K562 treated with DMSO at 1 percent for 24 hours (cell line): ENCODE data around the gene MRPL36. TPM values are rescaled to one million over a fixed set of nuclear protein-coding genes. Genes with fewer than 3 reads are reported as not detected.

Source experiments
- total RNA-seq: library from RNA; unstranded; fragments of 300-600 nt; gene quantifications from 2 replicates; pipeline ENCODE4 v1.2.3, GENCODE V29; 2022; ENCODE audit warnings: low read depth; ENCODE audit not compliant: insufficient read depth

The MRPL36 gene
- total RNA-seq: 40.4 and 42.2 TPM in 2 replicates

GRCh38 chr5:1799602-1800471 lies at the start of gene MRPL36:
Gene MRPL36, minus strand, starts transcription at chr5:1799837. Its CDS starts 902 bp downstream, at chr5:1798935.

GRCh38 chr5:1801222-1801966 lies 1.8 kb upstream of the MRPL36 start, which contains the start of gene NDUFS6:
Gene NDUFS6, plus strand, starts transcription at chr5:1801407. Its CDS starts 11 bp downstream, at chr5:1801418.

Other genes starting within 250 kb of the MRPL36 start
- 71.1 and 74.3 TPM in 2 replicates for gene NDUFS6, start 1.6 kb upstream of the MRPL36 start, total RNA-seq
- 0.12 TPM in 1 of 2 replicates, not detected in the other for gene IRX4, start 83.1 kb upstream of the MRPL36 start, total RNA-seq